ENCODE results near the gene ZMYND10.

Gene ZMYND10

DNA sequence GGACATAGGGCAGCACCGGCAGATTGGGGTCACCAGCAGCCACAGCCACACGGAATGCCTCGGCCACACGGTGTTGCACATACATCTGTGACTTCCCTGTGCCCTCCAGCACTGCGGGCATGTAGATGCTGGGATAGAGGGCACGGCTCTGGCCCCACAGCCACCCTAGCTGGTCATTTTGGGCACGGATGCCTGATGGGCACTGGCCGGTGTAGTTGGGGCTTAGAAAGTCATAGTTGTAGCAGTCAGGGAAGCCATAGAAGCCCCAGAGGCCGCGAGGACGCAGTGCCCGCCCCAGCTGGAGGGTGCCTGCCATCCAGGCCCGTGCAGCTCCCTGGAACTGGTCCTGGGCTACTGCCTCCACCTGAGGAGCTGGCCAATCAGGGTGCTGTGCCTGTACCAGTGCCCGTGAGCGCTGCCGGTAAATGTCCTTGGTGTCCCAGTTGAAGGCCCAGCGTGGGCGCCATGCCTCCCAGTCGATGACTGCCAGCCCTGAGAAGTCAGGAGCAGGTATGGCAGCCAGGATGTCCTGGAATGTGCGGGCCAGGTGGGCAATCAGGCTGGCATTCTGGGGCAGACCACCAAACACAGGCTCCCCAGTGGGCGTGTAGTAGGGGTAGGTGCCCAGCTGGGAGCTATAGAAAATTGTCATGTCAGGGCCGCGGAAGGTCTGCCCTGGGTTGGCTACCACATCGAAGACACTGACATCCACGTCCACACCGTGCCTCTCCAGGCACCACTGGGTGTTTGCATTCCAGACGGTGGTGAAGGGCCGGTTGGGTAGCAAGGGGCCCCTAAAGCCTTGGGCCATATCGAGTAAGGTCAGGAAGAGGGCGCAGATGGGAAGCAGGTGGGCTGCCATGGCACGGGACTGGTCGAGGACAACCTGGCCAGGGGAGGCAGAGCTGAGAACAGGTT is 43.2 kb downstream of the ZMYND10 start:
- no peak for DNase-seq (ENCODE audit: low read depth)

DNA sequence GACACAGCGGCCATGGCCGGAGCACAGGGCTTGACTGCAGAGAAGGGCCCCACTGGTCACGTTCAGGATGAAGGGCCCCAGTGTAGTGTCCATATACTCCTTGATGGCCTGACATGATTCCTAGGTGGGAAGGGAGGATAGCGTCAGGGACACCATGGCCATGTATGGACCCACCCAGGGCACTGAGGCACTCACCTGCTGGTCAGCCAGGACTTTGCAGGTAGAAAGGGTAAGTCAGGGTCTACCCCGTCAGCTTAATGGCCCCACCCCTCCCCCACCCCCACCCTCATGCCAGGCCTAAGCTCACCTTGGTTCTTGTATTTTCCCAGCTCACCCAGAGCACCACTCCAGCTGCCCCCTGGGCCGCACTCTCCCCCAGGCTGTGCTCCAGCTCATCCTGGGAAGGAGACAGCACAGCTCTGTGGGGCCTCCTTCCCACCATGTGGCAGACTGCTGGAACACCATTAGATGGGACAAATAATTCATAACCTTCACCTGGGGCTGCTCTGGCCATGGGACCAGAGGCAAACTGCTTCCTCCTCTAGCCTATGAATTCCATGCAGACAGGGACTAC is 44.8 kb downstream of the ZMYND10 start:
- no peak for DNase-seq (ENCODE audit: low read depth)

- DNase-seq (ENCODE audit: low read depth) = no peak
These were observed 45.4 kb downstream of the ZMYND10 start for GRCh38 chr3:50299929-50300680.

GRCh38 chr3:50299638-50299928 is 45.9 kb downstream of the ZMYND10 start:
- DNase-seq (ENCODE audit: low read depth) = no peak

DNA sequence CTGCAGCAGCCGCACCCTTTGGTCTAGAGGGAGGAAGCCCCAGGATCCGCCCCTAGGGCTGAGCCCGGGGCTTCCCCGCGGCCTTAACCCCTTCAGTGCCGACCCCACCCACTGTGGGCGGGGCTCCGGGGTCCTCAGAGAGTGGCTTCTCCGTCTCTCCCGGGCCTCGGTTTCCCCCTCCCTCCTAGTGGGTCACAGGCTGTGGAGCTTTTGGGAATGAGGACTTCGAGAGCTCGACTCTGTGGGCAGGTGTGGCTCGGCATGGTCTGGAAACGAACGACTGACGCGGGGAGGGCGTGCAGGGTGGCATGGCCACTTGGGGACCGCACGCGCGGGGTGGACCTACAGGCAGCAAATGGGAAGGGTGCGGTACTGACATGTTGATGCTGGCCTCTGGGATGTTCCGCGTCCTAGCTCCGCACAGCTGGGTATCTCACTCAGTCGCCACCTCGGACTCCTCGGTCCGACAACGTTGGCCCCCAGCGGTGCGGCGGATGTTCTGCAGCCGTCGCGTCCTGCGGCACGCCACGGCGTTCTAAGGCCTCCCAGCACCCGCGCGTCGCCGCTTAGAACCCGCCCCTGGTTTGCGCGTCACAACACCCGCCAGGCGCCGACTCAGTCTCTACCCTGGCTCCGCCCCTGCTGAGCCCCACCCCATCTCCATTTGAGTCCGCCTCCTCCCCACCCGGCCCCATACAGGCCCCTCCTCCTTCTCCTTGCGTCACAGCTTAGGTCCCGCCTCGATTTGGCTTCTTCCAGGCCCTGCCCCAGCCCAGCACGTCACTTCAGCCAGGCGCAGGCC is 46.5 kb downstream of the ZMYND10 start, which contains the start of the genes HYAL3 and NAA80:
HYAL3 (minus strand) TSS at position 570 of the 802 bp plus-strand sequence. CDS start 3,803 bp downstream, outside the sequence.
NAA80 (minus strand) TSS at position 570 of the 802 bp plus-strand sequence. CDS start 1,942 bp downstream, outside the sequence.
- DNase-seq (ENCODE audit: low read depth) = peak; percentile 98

DNA sequence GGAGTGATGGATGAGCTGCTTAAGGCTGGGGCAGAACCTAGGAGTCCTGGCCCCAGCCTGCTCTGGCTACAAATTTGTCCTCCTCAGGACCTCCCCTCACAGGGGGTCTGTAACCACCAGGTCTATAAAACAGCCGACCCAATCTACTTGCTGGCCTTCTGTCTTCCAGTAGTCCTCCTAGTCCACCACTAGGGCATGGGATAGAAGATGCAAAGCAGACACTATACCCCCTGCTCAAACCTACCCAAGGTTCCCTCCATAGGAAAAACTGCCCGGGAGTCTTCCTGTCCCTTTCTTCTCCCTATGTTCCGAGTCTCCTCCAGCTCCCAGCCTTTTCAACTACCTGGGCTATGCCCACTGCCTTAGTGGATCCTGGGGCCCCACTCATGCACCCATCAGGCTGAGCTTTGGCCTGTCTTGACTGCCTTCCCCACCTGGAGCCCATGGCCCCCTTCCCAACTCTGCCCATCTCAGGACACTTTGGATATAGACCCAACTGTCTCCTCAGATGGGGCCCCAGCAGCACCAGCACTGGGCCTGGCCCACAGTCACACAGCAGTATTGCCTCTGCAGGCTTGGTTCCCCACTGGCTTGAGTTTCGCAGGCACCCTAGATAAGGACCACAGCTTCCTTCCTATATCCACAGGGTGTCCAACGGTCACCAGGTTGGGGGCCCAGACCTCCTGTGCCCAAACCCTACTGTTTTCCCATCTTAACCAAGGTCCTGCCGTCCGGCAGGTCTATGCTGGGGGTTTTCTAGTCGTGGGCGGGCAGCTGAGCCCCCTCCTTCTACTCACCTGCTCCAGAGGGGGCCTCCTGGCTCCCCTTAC is 47.4 kb downstream of the ZMYND10 start:
- DNase-seq (ENCODE audit: low read depth) = no peak

DNA sequence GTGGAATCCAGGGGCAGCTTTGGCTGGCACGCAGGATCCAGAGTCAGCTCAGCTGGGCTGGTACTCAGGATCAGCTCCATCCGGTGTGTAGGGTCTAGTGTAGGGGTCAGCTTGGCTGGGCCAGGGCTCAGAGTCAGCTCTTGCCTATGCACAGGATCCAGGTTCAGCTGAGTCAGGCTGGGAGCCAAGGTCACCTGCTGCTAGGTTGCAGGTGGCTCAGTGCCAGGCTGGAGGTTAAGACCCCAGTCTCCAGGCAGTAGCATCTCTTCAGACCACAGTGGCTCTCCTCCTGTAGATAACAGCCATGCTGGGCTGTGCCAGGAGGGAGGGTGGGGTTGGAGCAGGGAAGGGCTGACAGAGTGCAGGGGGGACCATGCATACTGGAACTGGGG is 48.2 kb downstream of the ZMYND10 start:
- DNase-seq (ENCODE audit: low read depth) = no peak

DNA sequence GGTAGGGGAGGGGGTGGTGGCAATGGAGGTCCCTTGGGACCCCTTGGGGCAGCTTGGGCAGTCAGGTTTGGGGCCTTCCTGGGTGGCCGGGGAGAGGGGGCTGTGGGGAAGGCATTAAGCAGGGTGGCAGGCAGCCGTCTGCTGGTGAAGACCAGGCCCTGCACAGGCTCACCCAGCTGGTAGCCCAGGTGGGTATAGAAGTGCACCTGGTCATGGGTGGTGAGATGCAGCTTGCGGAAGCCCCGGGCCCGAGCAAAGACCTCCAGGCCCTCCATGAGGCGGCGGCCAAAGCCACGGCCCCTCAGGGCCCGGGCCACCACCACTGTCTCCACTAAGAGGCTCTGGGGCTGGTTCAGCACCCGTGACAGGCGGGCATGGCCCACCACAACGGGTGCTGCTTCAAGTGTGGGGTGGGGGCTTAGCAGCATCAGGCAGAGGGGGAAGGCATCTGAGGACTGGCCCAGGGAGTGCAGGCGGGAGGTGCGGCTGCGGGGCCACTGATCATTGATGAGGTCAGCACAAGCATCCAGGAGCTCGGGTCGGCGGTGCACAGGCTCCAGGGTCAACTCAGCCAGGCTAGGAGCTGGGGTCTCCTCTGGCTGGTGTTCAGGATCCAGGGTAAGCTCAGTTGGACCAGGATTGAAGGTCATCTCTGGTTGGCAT is 48.7 kb downstream of the ZMYND10 start:
- DNase-seq (ENCODE audit: low read depth) = no peak

GRCh38 chr3:50295553-50296431 is 49.7 kb downstream of the ZMYND10 start:
- no peak for DNase-seq (ENCODE audit: low read depth)

GRCh38 chr3:50294492-50295403 is 50.8 kb downstream of the ZMYND10 start:
- DNase-seq (ENCODE audit: low read depth) = no peak

- no peak for DNase-seq (ENCODE audit: low read depth)
These were observed 51.4 kb downstream of the ZMYND10 start for GRCh38 chr3:50294089-50294488.

DNA sequence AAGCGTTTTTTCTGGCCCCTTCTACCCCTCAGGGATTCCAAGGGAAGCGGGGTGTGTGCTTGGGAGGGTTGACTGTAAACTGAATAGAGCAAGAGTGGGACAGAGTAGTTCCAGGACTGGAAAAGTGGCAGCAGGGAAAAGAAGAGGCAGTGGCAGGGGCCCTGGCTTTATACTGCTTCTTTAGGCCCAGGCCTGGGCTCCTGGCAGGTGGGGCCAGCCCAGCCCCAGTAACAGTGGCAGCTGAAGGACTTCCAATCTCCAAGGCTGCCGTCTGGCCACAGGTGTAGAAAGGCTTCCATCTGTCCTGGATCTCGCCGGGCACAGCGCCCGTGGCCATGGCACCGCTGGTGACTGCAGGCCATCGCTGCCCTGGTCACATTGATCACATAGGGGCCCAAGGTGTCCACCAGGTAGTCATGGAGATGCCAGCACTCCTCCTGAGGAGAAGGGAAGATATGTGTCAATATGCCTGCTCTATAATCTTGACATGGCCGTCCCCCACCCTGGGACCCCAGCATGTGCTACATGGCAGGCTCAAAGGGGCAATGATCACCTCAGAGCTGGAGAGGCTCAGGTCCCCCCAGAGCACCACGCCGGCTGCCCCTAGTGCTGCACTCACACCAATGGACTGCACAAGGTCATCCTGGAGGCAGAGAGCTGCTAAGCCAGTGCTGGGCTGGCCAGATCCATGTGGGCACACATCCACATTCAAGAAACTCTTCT is 52.3 kb downstream of the ZMYND10 start:
- DNase-seq (ENCODE audit: low read depth) = no peak

DNA sequence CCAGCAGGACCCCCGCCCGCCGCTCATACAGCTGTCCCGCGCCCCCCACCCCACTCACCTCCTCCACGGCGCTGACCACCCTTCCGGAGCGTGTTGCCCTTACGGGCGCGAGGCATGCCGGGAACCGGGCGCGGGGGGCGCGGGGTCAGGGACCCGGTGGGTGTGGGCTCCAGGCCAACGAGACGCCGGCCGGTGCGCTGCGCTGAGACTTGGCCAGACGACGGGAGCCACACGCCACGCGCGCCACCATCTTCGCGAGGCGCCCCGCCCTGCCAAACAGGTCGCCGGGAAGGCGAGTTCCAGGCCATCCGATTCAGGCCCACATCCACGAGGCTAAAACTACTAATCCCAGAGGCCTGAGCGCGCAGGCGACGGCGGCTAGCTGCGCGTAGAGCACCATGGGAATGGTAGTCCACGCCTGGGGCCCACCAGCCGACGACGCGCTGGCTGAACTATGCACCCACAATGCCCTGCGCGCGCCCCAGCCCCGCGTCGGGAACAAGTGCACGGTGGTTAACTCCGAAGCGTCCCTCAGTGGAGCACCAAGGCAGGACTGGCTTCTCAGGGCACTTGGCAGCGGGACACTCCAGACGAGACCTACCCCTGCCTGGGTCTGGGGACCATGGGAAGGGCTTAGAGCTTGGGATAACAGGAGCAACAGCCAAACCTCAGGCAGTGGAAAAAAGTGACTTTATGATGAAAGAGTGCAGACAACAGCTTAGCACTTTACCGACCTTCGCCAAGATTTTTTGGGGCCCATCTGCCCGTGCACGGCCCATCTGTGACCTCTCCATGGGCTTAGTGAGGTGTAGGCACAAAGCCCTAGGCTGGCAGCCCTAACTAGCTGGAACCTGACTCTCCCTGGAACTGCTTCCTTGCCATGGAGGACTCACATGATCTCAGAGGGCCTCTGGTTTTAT is 53.1 kb downstream of the ZMYND10 start, which contains the start of gene IFRD2:
IFRD2 (minus strand) TSS at position 271 of the 920 bp plus-strand sequence; CDS start at position 116, 155 bp downstream.
- DNase-seq (ENCODE audit: low read depth) = peak; percentile 93

Data from activated T-cell treated with anti-CD3 and anti-CD28 coated beads for 24 hours (primary cell).